GM18505 (cell line): ENCODE data around the gene ZNF768.

Source experiments
- ATAC-seq: cut with Tn5 transposase; IDR thresholded peaks from one replicate; pipeline ENCODE4 v1.9.1; 2021; ENCODE audit not compliant: unreplicated experiment
- POLR2A ChIP-seq: IDR thresholded peaks from 4 replicates; pipeline ENCODE4 v1.6.1; 2011; ENCODE audit warnings: borderline replicate concordance; ENCODE audit not compliant: insufficient read depth, insufficient read length; ENCODE audit errors: extremely low read depth

The ZNF768 gene

GRCh38 chr16:30474684-30475083, 51.7 kb downstream of the ZNF768 start:
- TF ChIP-seq POLR2A = no peak

DNA sequence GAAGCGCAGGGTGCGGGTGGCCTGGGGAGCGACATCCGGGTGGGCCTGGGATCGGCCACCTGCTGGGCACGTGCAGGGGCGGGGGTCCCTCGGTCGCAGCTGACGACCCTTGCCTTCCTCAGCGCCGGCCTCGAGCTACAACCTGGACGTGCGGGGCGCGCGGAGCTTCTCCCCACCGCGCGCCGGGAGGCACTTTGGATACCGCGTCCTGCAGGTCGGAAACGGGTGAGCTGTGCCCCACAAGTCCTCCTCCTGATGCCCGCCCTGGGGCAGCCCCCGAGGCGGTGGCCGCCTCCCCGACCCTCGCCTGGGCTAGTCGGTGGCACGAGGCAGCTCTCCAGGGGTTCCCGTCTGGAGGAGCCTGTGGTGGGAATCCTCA, 52.3 kb downstream of the ZNF768 start:
- TF ChIP-seq POLR2A = no peak
- no peak for ATAC-seq

More at GRCh38 chr16:30474684-30475083, 51.7 kb downstream of the ZNF768 start:
- ATAC-seq = no peak
